Stimulated activated CD8-positive, alpha-beta memory T cell treated with anti-CD3 and anti-CD28 coated beads, Interleukin-12 subunit alpha, Interleukin-12 subunit beta, amount 100 ng/mL, for 24 hours (primary cell): Measurements from ENCODE around the gene NOC2L.
"Not testable (repeated sequence)": the region's sequence is repeated elsewhere in the genome, so short reads cannot be mapped to it uniquely, and the experiment has no call there.

Experiments
- DNase-seq: peaks from one replicate; pipeline ENCODE4 v3.0.0-alpha.2; 2020; ENCODE audit errors: extremely low read depth

The NOC2L gene

GRCh38 chr1:958823-959730 lies at the start of gene NOC2L:
TSS of gene NOC2L (minus strand) at chr1:959256. CDS start at chr1:959240, 16 bp downstream.
- peak; percentile 90 for DNase-seq

- DNase-seq, result no peak
Observed at GRCh38 chr1:1006305-1007159, 47.5 kb upstream of the NOC2L start.

- DNase-seq, result no peak
Observed at GRCh38 chr1:1005774-1006304, 46.8 kb upstream of the NOC2L start.

DNA sequence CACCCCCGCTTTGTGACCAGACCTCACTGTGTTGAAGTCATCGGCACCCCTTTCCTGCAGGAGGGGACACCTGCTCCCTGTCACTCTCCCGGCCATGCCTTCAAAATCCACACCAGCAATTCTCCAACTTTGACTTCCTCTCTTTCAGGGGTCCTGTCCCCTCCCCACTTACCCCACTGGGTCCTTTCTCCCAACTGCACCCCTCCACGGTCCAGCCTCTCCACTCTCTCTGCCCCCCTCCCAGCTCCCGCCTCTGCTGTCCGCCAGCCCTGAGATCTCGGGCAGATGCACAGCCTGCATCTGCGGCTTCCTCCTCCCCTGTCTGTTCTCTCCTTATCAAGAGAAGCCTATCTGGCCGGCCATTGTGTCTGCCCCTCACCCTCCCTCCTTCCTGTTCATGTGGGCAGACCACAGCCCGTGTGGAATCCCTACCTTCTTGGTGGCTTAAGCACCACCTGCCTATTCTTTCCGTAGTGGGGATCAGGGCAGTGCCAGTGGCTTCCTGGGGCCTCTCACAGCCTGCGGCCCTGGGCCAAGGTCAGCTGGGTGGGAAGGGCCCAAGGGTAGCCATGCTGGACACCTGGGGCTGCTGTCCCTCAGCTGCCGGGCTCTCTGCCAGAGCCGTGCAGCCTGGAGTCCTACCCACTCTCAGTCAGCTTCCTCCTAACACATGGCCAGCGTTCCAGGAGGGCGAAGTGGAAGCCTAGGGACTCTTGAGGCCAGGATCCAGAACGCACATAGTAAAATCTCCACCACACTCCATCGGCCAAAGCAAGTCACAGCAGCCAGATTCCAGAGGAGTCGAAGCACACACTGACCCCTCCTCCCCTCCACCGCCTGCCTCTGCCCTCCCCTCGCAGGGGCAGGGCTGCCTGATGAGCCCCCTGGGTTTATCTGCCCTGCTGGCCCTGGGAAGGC lies 46.0 kb upstream of the NOC2L start:
- no peak for DNase-seq

DNA sequence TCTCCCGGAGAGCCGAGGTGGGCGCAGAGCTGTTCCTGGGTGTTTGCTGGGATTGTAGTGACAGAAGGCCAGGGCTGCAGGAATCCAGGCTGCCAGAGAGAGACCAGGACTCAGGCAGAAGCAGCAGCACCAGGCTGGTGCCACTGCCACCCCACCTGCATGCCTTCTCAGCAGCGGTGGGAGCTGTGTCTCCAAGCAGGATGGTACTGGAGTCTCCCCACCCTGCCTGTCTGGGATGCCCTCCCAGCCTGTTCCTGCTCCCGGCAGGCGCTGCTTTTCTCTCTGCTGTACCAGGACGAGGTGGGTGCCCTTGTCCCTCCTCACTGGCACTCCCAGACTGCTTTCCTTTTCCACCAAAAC lies 45.3 kb upstream of the NOC2L start:
- no peak for DNase-seq

DNA sequence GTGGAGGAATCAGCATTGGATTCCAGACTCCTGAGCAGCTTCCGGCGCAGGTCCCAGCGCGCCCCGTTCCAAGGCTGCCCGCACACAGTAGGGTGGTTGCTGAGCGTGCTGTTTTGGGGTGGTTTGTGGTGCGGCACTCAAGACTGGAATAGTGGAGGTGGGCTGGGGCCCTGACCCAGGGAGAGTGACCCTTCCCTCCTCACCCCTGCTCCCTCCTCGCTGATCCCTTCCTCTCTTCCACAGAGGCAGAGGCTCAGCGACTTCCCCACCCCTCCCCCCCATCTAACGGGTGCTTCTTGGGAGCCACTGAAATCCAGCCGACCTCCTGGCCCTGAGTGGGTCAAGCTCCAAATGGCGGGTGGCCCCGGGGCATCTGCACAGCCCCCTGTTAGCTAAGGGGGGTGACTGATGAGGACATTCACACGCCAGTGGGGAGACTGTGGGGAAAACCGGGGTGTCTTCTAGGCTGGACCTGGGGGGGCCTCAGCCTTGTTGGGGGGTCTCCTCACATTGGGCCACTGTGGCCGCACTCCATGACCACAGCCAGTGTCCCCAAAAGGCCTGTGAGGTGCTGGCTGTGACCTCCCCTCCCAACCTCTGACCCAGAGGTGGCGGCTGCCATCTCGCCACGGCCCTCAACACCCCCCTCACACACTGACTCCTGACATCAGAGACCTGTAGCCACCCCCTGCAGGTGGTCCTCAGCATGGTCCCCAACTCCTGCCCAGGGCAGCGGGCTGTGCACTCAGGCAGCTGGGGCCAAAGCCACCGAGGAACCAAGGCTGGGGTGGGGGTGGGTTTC lies 44.8 kb upstream of the NOC2L start:
- DNase-seq, result no peak

GRCh38 chr1:1001057-1001783 lies 42.2 kb upstream of the NOC2L start:
- no peak for DNase-seq

DNA sequence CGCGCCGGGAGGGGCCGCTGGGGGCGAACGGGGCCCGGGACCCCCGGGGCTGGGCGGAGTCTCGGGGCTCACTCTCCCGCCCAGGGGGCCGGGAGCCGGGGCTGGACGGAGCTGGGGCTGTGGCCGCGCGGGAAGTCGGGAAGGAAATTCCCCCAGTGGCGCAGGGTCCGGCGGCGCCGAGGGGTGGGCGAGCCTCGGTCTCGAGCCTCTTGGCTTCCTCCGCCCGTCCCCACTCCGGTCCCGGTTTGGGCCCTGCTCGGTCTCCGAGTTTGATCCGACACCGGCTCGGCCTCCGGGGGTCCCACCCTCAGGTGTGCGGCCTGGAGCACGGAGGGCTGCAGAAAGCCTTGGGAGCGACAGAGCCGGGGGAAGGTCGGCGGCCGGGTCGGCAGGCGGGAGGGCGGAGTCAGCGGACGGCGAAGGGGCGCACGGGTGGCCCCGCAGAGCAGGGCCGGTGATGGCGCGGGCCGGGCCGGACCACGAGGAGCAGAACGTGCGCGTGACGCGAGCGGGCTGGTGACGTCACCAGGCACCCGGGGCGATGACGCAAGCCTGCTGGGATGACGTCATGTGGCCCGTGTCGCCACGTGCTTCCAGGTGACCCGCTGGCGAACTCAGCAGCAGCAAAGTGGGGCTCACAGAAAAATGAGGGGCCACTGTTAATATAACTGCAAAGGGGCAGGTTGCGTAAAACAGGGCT lies 41.5 kb upstream of the NOC2L start:
- no peak for DNase-seq

DNA sequence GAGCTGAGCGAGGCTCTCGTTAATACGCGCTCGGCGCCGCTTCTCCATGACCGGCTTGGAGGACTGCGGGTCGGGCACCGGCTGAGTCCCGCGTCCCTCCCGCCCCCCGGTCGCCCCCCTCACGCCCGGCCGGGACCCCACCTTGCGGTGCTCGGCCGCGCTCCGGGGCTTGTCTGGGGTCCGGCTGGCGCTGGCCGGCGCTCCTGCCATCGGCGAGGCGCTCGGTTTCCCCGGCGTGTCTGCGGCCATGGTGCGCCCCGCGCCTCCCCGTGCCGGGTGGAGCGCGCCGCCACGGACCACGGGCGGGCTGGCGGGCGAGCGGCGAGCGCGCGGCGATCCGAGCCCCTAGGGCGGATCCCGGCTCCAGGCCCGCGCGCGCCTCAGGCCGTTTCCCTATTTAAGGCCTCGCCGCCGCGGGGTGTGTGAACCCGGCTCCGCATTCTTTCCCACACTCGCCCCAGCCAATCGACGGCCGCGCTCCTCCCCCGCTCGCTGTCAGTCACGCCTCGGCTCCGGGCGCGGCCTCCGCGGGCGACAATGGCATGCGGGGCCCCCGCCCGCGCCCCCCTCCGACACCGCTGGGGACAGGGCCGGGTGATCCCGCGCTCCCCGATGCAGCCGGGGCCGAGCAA lies 40.8 kb upstream of the NOC2L start, which contains the start of gene HES4:
Gene HES4 (minus strand): TSS at position 373 of the 632 bp plus-strand sequence. CDS start 124 bp downstream, at position 249.
- DNase-seq, result peak; percentile 34

GRCh38 chr1:998995-999724 lies 40.1 kb upstream of the NOC2L start:
- no peak for DNase-seq

DNA sequence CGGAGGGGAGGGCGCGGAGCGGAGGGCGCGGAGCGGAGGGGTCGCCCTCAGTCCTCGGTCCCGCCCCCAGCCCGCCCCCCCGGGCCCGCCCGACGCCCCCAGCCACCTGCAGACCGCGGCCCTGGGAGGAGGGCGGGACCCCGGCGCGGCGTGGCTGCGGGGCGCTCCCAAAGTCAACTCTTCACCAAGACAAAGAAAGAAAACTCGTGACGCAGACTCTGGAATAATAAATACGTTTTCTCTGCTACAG lies 39.6 kb upstream of the NOC2L start:
- no peak for DNase-seq

DNA sequence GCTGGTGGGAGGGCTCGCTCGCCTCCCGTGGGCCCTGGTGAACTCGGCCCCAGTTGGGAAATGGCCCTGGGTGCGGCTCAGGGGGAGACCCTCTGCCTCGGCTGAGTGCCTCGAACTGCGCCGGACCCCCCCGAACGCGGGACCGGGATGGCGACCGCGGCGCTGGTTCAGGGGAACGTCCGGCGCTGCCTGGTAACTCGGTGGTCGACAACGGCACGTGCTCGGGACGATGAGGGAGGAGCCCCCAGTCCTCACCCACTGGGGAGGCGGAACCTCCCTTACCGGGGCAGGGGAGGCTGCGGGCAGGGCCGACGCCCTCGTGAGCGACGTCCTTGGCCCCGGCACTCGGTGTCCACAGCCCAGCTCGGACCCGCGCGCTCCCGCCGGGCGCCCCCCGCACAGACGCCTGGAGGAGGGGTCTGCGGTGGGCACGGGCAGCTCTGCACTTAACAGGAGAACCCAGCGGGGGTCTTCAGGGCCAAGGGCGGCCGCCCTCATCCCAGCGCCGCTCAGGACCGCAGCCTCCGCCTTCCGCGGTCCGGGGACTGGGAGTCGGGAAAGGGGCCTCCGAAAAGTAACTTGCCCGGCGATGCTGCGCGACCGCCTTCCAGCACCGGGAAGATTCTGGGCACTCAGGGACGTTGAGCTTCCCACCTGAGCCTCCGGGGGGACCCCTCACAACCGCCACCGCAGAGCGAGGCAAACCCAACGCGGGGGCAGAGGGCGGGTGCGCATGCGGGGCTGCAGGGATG lies 39.1 kb upstream of the NOC2L start:
- no peak for DNase-seq

GRCh38 chr1:997713-997992 lies 38.6 kb upstream of the NOC2L start:
- DNase-seq, result no peak

DNA sequence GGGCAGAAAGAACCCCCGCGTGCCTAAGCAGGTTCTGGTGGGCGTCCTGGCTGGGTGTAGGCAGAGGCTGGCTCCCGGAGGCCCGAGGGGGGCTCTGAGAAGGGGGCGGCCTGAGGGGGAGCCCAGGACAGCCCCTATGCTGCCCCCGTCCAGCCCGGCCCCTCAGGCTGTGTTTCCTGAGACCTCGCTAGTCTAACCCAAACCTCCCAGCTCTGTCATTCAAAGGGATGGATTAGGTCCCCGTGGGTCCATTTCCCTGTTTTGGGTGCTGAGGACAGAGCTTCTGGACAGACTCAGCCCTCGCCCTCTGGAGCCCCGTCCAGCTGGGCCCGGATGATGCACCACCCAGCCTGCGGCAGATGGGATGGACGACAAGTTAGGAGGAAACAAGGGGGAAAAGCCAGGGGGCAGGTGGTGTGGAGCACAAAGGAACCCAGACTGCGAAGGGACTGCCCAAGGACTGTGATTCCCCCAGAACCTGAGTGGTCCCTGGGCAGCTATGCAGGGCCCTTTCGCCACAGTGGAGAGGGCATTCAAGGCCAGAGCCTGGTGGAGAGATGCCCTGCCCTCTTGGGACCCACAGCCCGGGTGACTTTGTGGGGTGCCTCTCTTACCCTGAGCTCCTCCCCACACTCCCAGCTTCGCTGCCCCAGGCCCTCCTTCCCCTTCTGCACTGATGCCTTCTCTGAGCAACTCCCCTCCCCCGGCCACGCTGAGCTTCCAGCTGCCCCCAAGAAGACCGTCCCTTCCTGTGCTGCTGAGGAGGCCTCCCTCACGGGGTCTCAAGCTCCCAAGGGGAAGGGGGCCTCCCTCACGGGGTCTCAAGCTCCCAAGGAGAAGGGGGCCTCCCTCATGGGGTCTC lies 38.0 kb upstream of the NOC2L start:
- DNase-seq, result no peak

DNA sequence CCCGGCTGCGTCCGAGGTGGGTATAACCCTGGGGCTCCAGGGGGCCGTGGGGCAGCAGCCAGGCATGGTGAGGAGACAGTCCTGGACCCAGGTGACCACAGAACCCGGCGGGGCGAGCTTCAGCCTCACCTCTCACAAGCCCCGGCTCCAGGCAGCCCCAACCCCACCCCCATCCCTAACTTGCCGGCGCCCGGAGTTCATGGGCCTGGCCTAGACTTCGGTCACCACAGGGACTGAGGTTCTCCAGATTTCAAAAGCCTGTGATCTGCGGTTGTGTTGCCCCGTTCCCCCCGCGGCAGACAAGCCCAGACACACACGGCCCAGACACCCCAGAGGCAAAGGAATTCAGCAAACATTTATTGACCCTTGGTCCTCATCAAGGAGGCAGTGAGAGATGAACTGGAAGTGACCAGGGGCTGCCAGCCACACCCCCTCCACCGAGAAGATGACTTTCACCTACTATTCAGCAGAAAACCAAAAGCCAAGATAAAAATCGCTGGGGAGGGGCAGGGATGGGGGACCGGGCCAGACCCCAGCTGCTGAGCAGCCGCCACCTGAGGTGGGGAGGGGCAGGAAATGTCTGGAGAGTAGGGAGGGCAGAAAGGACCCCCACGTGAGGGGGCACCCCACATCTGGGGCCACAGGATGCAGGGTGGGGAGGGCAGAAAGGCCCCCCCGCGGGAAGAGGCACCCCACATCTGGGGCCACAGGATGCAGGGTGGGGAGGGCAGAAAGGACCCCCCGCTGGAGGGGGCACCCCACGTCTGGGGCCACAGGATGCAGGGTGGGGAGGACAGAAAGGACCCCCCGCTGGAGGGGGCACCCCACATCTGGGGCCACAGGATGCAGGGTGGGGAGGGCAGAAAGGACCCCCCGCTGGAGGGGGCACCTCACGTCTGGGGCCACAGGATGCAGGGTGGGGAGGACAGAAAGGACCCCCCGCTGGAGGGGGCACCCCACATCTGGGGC lies 36.9 kb upstream of the NOC2L start:
- no peak for DNase-seq

DNA sequence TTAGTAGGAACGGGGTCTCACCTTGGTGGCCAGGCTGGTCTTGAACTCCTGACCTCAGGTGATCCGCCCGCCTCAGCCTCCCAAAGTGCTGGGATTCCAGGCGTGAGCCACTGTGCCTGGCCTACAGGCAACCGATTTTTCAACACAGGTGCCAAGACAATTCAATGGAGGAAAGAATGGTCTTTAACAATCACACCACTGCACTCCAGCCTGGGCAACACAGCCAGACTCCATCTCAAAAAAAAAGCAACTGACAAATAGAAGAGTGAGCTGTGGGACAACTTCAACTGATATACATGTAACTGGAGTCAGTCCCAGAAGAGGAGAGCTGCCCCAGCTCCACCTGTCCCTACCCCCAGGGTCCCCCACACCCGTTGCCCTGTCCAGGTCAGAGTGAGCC lies 35.5 kb upstream of the NOC2L start:
- DNase-seq, result not testable (repeated sequence)
